Psoas muscle (tissue), 8 donors: ENCODE data around the gene ANGEL2. TPM values are rescaled to one million over a fixed set of nuclear protein-coding genes. Genes with fewer than 3 reads are reported as not detected.
A peak's percentile ranks its signal among the peaks of the same experiment; 100 is the strongest.

Source experiments
- ATAC-seq, 4 donors: fragments of 200-7000 bp; cut with Tn5 transposase; one replicate each; pipeline ENCODE4 v1.9.1; 2020; ENCODE audit warnings: moderate library complexity in 3 of 4, mild to moderate bottlenecking in 2 of 4
- DNase-seq, 2 donors: peaks; one replicate each; pipeline ENCODE4 v3.0.0-alpha.2; 2020
- H3K27ac ChIP-seq: fragments of 200-600 bp; one replicate; pipeline ENCODE4 v1.8.0; 2022
- H3K27me3 ChIP-seq, 3 donors: fragments of 200-600 bp in 1 of 3; one replicate each; pipeline versions ENCODE4 v1.6.1 to v1.8.0; 2013 to 2022; ENCODE audit warnings: low read length in 2 of 3, mild to moderate bottlenecking in 2 of 3, moderate library complexity in 1 of 3; ENCODE audit not compliant: insufficient read depth in 3 of 3
- H3K36me3 ChIP-seq, 2 donors: fragments of 200-600 bp in 1 of 2; one replicate each; pipeline versions ENCODE4 v1.6.1 to v1.8.0; 2013 to 2022; ENCODE audit warnings: low read depth in 1 of 2, mild to moderate bottlenecking in 1 of 2, moderate library complexity in 1 of 2; ENCODE audit not compliant: insufficient read depth in 1 of 2
- H3K4me1 ChIP-seq: fragments of 200-600 bp; one replicate; pipeline ENCODE4 v1.8.0; 2022
- H3K4me3 ChIP-seq: fragments of 200-600 bp; one replicate; pipeline ENCODE4 v1.8.0; 2022; ENCODE audit warnings: mild to moderate bottlenecking
- H3K9me3 ChIP-seq: fragments of 200-600 bp; one replicate; pipeline ENCODE4 v1.8.0; 2022
- WGBS, 3 donors: extraction: QIAGEN DNeasy Blood & Tissue Kit; methylation state at CpG; one replicate each; pipeline versions ENCODE4 v1.1.6 to v1.1.7; 2013; 5-methylcytosine and 5-hydroxymethylcytosine counted together
- intact Hi-C, 2 donors: fragments of 100-400 bp; cut with DNase I; formaldehyde crosslinking; loops; one replicate each; pipeline versions ENCODE4 v1.11.0 to v1.14.2; 2022
- polyA plus RNA-seq, 3 donors: library from polyadenylated mRNA; stranded (reverse); fragments of 200-250 nt; gene quantifications; one replicate each; pipeline ENCODE4 v1.2.3, GENCODE V29; 2013
- total RNA-seq, 4 donors: library from RNA; stranded (reverse); fragmentation: NEBNext Ultra II Directional in 2 of 4; extraction: Animal tissue kit (Norgen Biotek cat#: 25700) in 2 of 4; gene quantifications; one replicate each; pipeline versions ENCODE4 v1.2.1 to v1.2.4, GENCODE V29; 2021 to 2023
- TF ChIP-seq, protein P1 (sequence below): fragments of 200-600 bp; IDR thresholded peaks from one replicate; pipeline ENCODE4 v1.8.0; 2022; ENCODE audit warnings: antibody characterized with exemption
- donor health status: healthy with polysubstance abuse.
- donor health status: DM: no; HTN: no; CAD: no; lungs with moderate emphysema.
- donor health status: Bipolar disorder and iron deficiency.
- donor health status: healthy.
- donor health status: DM: yes; HTN: yes; CAD: no.
- donor health status: DM: no; HTN: no; CAD: no.
- donor health status: DM: no; HTN: no; CAD: no.
- donor health status: DM: yes; HTN: yes; CAD: no.

Gene ANGEL2
- total and polyA plus RNA-seq, 7 donors = 7.3 to 24.9 (median 18.2) TPM

DNA sequence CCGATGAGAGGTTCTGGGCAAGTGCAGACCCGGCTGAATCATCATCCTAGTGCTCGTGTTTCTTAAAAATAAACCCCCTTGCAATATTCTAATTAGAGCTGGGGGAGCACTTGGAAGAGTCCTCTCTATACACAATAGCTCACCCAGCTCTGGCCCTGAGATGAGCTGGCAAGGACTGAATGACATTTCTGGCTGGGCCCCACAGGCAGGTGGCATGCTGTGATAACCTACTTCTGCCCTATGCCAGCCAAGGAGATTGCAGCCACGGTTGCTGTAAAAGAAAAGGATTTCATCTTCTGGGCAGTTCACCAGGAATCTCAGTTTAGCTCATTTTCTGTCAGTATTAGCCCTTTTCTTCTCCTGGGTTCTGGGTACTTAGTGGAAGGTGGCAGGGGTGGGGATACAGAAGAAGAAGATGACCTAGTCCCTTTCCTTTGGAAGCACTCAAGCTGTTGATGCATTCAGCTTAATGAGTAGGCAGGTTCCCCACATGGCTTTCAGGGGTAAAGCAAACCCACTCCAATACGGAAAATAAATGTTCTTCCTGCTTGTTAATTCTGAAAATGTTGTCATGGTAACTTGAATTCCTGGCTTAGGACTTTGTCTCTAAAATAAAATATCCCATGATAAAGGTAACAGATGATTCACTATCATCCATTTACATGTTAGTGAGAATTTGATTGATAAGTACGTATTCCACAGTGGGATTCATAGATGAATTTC is 33.1 kb downstream of the ANGEL2 start:
- WGBS, 3 donors = 42 to 58% (median 42%) methylated on average over 6 of the region's 6 CpGs
- intact Hi-C loops = loop anchor here in 1 of 2 donors (5.0 to 10.0 kb wide), 2 partner anchors 125 to 508 kb away; partner anchors contain the start of gene FLVCR1

DNA sequence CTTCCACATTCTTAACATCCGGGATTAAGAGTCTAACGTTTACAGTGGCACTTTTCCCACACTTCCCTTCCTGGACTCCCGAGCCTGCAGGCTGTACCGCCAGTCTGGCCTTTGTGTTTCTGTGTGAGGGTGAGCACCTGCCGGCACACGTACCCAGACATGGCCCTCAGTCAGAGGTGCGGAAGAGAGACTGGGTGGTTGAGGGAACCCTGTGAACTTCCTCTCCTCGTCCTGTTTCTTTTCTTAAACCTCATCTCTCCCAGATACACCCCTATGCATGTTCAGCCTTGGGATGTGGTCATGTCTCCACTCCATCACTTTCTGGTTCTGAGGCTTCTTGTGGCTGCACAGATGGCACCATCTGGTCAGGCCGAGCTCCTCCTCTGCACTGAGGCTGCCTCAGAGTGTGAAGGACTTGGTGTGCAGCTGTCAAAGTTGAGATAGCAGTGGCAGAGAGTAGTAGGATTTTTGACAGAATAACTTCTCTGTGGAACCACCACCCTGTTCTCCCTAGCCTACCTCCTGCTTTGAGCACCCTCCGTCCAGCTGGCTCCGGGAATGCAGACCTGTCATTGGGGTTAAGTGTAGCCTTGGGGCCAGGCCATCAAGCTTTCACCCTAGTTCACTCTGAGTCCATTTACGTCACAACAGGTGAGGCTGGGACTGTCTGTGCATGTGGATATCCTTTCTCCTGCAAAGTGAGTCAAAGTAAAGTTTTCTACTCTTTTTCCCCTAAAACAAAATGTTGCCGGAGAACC is 33.9 kb downstream of the ANGEL2 start:
- ATAC-seq (peak; percentile 18 to 68 (median 54)), DNase-seq (peak in 1 of 2 donors; percentile 61)
- no peaks in the 10 kb centered on the region for H3K27me3 ChIP-seq
- H3K4me3 ChIP-seq = no peak overlapping the region
- H3K9me3 ChIP-seq = no peaks in the 10 kb centered on the region
- peaks cover 45% of the 10 kb centered on the region for H3K4me1 ChIP-seq
- TF ChIP-seq, protein P1, sequence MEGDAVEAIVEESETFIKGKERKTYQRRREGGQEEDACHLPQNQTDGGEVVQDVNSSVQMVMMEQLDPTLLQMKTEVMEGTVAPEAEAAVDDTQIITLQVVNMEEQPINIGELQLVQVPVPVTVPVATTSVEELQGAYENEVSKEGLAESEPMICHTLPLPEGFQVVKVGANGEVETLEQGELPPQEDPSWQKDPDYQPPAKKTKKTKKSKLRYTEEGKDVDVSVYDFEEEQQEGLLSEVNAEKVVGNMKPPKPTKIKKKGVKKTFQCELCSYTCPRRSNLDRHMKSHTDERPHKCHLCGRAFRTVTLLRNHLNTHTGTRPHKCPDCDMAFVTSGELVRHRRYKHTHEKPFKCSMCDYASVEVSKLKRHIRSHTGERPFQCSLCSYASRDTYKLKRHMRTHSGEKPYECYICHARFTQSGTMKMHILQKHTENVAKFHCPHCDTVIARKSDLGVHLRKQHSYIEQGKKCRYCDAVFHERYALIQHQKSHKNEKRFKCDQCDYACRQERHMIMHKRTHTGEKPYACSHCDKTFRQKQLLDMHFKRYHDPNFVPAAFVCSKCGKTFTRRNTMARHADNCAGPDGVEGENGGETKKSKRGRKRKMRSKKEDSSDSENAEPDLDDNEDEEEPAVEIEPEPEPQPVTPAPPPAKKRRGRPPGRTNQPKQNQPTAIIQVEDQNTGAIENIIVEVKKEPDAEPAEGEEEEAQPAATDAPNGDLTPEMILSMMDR = no peak
- intact Hi-C loops = loop anchor here in 1 of 2 donors (5.0 to 10.0 kb wide), 2 partner anchors 124 to 507 kb away; partner anchors contain the start of gene FLVCR1
- 33 to 42% (median 35%) methylated on average over 13 of the region's 13 CpGs for WGBS, 3 donors
- H3K36me3 ChIP-seq = no peaks in the 10 kb centered on the region
- peak overlapping the region; percentile 86 for H3K27ac ChIP-seq

More for the DNA sequence above, 33.1 kb downstream of the ANGEL2 start:
- ATAC-seq (peak; percentile 65 to 86 (median 76)), DNase-seq (peak in 1 of 2 donors; percentile 79)
- no peaks in the 10 kb centered on the region for H3K36me3 ChIP-seq
- no peak overlapping the region for H3K4me3 ChIP-seq
- TF ChIP-seq, protein P1 = no peak
- peak overlapping the region; percentile 86 for H3K27ac ChIP-seq
- peaks cover 45% of the 10 kb centered on the region for H3K4me1 ChIP-seq
- H3K27me3 ChIP-seq = no peaks in the 10 kb centered on the region
- no peaks in the 10 kb centered on the region for H3K9me3 ChIP-seq

DNA sequence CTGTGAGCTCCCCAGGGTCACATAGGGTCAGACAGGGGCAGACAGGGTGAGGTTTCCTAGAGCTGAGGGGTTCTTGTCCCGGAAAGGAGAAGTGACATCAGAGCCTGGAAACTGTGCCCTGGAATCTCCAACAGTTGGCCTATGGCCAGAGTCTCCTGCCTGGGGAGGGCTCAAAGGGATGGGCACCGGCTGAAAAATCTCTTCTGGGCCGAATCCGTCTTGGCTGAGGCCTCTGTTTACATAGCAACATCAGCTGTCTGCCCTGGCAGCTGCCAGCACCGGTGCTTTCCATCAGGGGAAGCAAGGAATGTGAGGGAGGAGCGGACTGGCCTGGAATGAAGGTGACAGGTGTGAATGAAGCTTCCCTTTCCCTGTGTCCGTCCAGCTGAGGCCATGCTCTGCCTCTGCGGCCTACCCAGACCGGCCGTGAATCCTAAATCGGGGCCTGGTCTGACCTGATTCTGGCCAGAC is 34.6 kb downstream of the ANGEL2 start:
- no peaks in the 10 kb centered on the region for H3K27me3 ChIP-seq
- H3K36me3 ChIP-seq = no peaks in the 10 kb centered on the region
- peak; percentile 51 to 73 (median 60) for ATAC-seq
- intact Hi-C loops = loop anchor here in 1 of 2 donors (5.0 to 10.0 kb wide), 2 partner anchors 124 to 506 kb away; partner anchors contain the start of gene FLVCR1
- peak; percentile 37 to 70 for DNase-seq
- TF ChIP-seq, protein P1 = no peak
- H3K4me1 ChIP-seq = peaks cover 45% of the 10 kb centered on the region
- H3K4me3 ChIP-seq = no peak overlapping the region
- H3K27ac ChIP-seq = peak overlapping the region; percentile 86
- no peaks in the 10 kb centered on the region for H3K9me3 ChIP-seq
- WGBS, 3 donors = 24 to 37% (median 24%) methylated on average over 10 to 11 of the region's 11 CpGs

DNA sequence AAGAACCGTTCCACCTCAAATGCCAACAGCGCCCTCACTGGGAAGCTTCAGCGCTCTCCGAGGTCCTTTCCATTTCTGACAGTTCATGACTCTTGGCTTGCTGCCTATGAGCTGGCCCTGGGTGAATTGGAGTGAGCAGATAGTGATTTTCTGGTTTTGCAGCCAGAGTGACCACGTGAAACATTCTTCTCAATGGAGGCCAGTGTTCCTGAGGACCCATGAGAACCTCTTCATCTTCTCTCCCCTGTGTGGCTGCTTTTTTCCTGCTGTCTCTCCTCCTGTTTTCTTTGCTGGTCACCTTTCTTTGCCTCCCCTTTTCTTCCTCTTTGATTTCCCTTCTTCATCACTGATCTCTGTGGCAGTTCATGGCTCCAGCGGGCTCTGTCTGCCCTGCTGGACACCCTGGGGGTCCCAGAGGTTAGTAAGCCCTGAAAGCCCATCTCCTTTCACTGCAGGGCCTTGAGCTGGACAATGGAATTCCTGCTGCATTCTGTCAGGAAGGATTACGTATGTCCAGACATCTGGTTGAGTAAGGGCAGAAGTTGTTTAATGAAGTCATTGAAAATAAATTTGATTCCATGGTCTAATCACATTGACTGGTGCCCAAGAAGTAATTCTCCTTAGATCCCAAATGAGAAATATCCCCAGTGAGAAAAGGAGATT is 35.4 kb downstream of the ANGEL2 start:
- peak; percentile 15 to 40 (median 30) for ATAC-seq
- WGBS, 3 donors = 29 to 49% (median 35%) methylated on average over 7 of the region's 7 CpGs
- Histone ChIP-seq H3K27me3 (no peaks in the 10 kb centered on the region), H3K4me3 (no peak overlapping the region), H3K36me3 (no peaks in the 10 kb centered on the region), H3K4me1 (peaks cover 45% of the 10 kb centered on the region), H3K9me3 (no peaks in the 10 kb centered on the region), H3K27ac (peak overlapping the region; percentile 86)
- intact Hi-C loops = loop anchor here in 1 of 2 donors (5.0 to 10.0 kb wide), 2 partner anchors 123 to 505 kb away; partner anchors contain the start of gene FLVCR1
- TF ChIP-seq, protein P1 = no peak
- DNase-seq = peak in 1 of 2 donors; percentile 34
